ENCODE measurements around the gene CCNY. TPM values are rescaled to one million over a fixed set of nuclear protein-coding genes. Genes with fewer than 3 reads are reported as not detected.

CCNY gene
- total and polyA plus RNA-seq, 2 of the 4 experiments (the other 2 are of a cell fraction) = 38.0 to 131 TPM

DNA sequence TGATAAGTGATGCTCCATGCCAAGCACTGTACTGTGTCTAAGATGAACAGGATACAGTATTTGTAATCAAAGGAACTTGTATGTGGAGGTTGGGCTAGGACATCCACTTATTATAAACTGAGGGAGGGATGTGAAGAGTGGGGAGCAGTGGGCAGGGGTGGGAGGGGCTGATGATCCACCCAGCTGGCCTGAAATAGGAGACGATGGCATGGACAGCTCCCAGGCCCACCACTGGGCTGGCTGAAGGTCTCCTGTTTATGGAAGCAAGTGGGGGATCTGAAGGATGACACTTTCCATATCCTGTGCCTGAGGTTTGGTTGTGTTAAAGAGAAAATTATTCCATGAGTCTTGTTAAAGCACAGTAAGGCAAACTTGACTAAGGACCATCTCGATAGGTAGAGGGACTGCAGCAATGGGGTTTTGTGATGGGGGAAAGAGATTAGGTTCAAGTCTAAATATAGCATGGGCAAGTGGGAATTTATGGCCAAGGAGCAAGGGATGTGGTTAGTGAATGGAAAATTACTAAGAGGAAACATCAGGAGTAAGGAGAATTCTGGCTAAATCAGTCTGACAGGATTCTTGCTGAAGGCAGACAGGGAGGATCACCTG, 124.6 kb downstream of the CCNY start:
- H3K4me3 ChIP-seq (ENCODE audit: insufficient read depth, low read depth, low read length) = no peak overlapping the region
- H3K4me1 ChIP-seq (ENCODE audit: control insufficient read depth, insufficient read depth, low read length) = peaks cover 36% of the 10 kb centered on the region
- H2BK5ac ChIP-seq (ENCODE audit: low read depth, low read length, poor library complexity, severe bottlenecking) = no peak overlapping the region
- H4K8ac ChIP-seq (ENCODE audit: low read depth in 2 of 2, low read length in 2 of 2) = no peak overlapping the region
- no peak overlapping the region for H2AK9ac ChIP-seq (replicated peaks; ENCODE audit: low read depth, low read length, poor library complexity)
- H3K9ac ChIP-seq (ENCODE audit: low read depth, low read length) = no peak overlapping the region
- no peak overlapping the region for H3K56ac ChIP-seq (ENCODE audit: extremely low read depth, insufficient read depth, low read length)
- WGBS, 2 experiments (ENCODE audit: extremely low coverage in 2 of 2, insufficient read length in 1 of 2) = 60% methylated on average over 1 of the region's 2 CpGs; no CpG with 5 or more reads in 1 of the 2 experiments
- POLR2A ChIA-PET (ENCODE audit: unreplicated experiment) = no interaction called here
- no peak overlapping the region for H3K4me2 ChIP-seq (ENCODE audit: low read depth, low read length)
- H4K5ac ChIP-seq (ENCODE audit: low read depth, low read length) = no peak overlapping the region
- CTCF ChIA-PET = no interaction called here
- H3K9me3 ChIP-seq (ENCODE audit: control insufficient read depth, insufficient read depth, low read length) = no peaks in the 10 kb centered on the region
- H3K9me1 ChIP-seq (ENCODE audit: insufficient read depth, low read length) = peaks cover 47% of the 10 kb centered on the region
- H3K79me1 ChIP-seq (ENCODE audit: low read depth in 1 of 2, low read length in 2 of 2) = peaks cover 47 to 93% of the 10 kb centered on the region in 2 experiments
- DNase-seq (no peak), ATAC-seq (ENCODE audit: low read depth) (peak; percentile 8; the same call in 1 of the 2 replicates)
- H3K23ac ChIP-seq (ENCODE audit: low read depth, low read length) = no peak overlapping the region
- no peak overlapping the region for H2AFZ ChIP-seq (replicated peaks; ENCODE audit: low read length, poor library complexity)
- TF ChIP-seq CHD1 (IDR thresholded peaks at IDR 0.05; ENCODE audit: low read depth, low read length) = no peak
- TF ChIP-seq, protein P1, sequence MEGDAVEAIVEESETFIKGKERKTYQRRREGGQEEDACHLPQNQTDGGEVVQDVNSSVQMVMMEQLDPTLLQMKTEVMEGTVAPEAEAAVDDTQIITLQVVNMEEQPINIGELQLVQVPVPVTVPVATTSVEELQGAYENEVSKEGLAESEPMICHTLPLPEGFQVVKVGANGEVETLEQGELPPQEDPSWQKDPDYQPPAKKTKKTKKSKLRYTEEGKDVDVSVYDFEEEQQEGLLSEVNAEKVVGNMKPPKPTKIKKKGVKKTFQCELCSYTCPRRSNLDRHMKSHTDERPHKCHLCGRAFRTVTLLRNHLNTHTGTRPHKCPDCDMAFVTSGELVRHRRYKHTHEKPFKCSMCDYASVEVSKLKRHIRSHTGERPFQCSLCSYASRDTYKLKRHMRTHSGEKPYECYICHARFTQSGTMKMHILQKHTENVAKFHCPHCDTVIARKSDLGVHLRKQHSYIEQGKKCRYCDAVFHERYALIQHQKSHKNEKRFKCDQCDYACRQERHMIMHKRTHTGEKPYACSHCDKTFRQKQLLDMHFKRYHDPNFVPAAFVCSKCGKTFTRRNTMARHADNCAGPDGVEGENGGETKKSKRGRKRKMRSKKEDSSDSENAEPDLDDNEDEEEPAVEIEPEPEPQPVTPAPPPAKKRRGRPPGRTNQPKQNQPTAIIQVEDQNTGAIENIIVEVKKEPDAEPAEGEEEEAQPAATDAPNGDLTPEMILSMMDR (conservative IDR thresholded peaks at IDR 0.05; ENCODE audit: low read depth, low read length) = no peak
- TF ChIP-seq NFE2L2 (IDR thresholded peaks at IDR 0.05; ENCODE audit: low read depth, low read length) = no peak
- no peak for TF ChIP-seq MAZ (IDR thresholded peaks at IDR 0.05; ENCODE audit: borderline replicate concordance, low read depth, low read length)
- TF ChIP-seq RAD21 (IDR thresholded peaks at IDR 0.05; ENCODE audit: low read length) = no peak
- no peak for TF ChIP-seq USF2 (IDR thresholded peaks at IDR 0.05; ENCODE audit: low read depth, low read length)
- TF ChIP-seq BHLHE40 (IDR thresholded peaks at IDR 0.05; ENCODE audit: low read depth, low read length) = no peak
- no peak for TF ChIP-seq POLR2A (IDR thresholded peaks at IDR 0.05; ENCODE audit: low read depth, low read length)
- TF ChIP-seq SMC3 (IDR thresholded peaks at IDR 0.05; ENCODE audit: low read depth, low read length) = no peak
- no peak for TF ChIP-seq MAFK (IDR thresholded peaks at IDR 0.05; ENCODE audit: low read depth, low read length)
- TF ChIP-seq FOS (IDR thresholded peaks at IDR 0.05; ENCODE audit: low read depth, low read length) = no peak
- TF ChIP-seq, protein P2, sequence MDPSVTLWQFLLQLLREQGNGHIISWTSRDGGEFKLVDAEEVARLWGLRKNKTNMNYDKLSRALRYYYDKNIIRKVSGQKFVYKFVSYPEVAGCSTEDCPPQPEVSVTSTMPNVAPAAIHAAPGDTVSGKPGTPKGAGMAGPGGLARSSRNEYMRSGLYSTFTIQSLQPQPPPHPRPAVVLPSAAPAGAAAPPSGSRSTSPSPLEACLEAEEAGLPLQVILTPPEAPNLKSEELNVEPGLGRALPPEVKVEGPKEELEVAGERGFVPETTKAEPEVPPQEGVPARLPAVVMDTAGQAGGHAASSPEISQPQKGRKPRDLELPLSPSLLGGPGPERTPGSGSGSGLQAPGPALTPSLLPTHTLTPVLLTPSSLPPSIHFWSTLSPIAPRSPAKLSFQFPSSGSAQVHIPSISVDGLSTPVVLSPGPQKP (IDR thresholded peaks at IDR 0.05; ENCODE audit: borderline replicate concordance, low read depth, low read length) = no peak
- TF ChIP-seq RCOR1 (IDR thresholded peaks at IDR 0.05; ENCODE audit: insufficient replicate concordance, low read length) = no peak
- TF ChIP-seq RFX5 (IDR thresholded peaks at IDR 0.05; ENCODE audit: low read depth, low read length) = no peak
- TF ChIP-seq MXI1 (IDR thresholded peaks at IDR 0.05; ENCODE audit: borderline replicate concordance, low read depth, low read length) = no peak
- no peak for TF ChIP-seq CEBPB (IDR thresholded peaks at IDR 0.05; ENCODE audit: low read depth, low read length)
- H3K36me3 ChIP-seq (ENCODE audit: control insufficient read depth, insufficient read depth, low read length) = no peaks in the 10 kb centered on the region
- H2BK120ac ChIP-seq (ENCODE audit: low read depth, low read length) = no peak overlapping the region
- no peak overlapping the region for H2BK15ac ChIP-seq (ENCODE audit: low read depth, low read length)
- dilution Hi-C loops (cut with HindIII; ENCODE audit: low sequenced_read_pairs, unreplicated experiment) = no loop called here
- no peak overlapping the region for H3K27ac ChIP-seq (ENCODE audit: insufficient read depth, low read length)
- H3K27me3 ChIP-seq (ENCODE audit: control insufficient read depth, insufficient read depth, low read length) = no peaks in the 10 kb centered on the region
- in situ Hi-C loops (cut with MboI; ENCODE audit: low sequenced_read_pairs) = no loop called here
- no peak overlapping the region for H3K14ac ChIP-seq (replicated peaks; ENCODE audit: low read depth, low read length)
- intact Hi-C loops (cut with micrococcal nuclease) = loop anchor here (5.0 kb wide), 1 partner anchor 124 kb away; the partner anchor contains the start of gene CCNY
- H2AK5ac ChIP-seq (ENCODE audit: low read depth, low read length) = no peak overlapping the region
- no peak overlapping the region for H2BK20ac ChIP-seq (ENCODE audit: low read depth, low read length)
- H3K18ac ChIP-seq (ENCODE audit: low read depth, low read length) = no peak overlapping the region
- BruUV-seq (replicated peaks) = no TSS peak
- no peak overlapping the region for H4K91ac ChIP-seq (ENCODE audit: insufficient read depth, low read depth, low read length)
- H4K20me1 ChIP-seq (ENCODE audit: insufficient read depth, low read length) = peaks cover 87% of the 10 kb centered on the region
- no peak overlapping the region for H3K4ac ChIP-seq (ENCODE audit: low read depth, low read length)
